HG02884 (cell line): ENCODE results near the gene FNDC3B.

Source experiments
- ATAC-seq: cut with Tn5 transposase; IDR thresholded peaks from one replicate; pipeline ENCODE4 v1.9.1; 2021; ENCODE audit warnings: mild to moderate bottlenecking, moderate library complexity; ENCODE audit not compliant: unreplicated experiment

Gene FNDC3B

DNA sequence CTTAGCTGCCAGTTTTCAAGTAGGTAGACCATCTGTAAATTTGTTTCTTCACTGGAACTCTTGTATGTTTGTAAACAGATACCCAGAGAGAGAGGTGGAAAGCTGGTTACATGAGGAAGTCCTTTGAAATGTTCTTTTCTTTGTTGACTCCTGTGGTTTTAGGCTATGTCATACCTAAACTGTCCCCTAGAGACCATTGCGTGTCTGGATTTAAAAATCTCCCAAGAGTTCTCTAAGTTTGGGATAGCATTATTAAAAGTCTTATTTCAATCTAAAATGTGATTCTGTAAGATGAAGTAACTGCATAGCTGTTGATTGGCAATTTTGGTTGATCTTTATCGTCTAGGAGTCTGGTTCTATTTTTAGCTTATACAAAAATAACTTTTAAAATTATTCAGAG, 281.7 kb downstream of the FNDC3B start:
- ATAC-seq: no peak

DNA sequence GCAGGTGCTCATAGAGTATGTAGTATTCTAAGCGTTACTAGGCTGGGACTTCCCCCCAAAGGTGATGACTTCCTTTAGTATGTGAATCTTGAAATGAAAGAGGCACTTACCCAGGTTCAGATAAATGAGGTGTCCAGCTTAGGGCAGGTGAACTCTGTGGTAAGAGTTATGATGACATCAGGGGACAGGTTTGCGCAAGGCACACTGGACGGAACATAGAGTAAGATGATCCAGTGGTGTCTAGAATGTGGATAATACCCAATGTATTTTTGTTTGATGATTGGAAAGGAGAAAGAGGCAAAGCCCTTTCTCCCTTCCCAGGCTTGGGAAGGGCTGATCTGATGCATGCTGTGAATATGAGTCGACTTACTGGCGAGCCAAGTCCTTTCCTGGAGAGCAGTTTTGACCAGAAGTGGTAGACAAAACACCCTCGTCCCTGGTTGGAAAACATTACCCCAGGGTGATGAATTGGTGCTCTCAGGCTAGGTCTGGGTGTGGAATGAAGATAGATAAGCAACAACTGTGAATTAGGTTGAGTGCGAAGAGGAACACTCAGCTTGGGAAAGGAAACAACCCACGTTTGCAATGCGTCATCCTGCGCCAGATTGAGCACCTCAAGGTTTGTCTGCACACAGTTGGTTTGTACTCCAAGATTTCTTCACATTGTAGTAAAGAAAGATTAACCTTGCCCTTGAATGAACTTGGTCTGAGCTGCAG, 284.7 kb downstream of the FNDC3B start:
- ATAC-seq: no peak

DNA sequence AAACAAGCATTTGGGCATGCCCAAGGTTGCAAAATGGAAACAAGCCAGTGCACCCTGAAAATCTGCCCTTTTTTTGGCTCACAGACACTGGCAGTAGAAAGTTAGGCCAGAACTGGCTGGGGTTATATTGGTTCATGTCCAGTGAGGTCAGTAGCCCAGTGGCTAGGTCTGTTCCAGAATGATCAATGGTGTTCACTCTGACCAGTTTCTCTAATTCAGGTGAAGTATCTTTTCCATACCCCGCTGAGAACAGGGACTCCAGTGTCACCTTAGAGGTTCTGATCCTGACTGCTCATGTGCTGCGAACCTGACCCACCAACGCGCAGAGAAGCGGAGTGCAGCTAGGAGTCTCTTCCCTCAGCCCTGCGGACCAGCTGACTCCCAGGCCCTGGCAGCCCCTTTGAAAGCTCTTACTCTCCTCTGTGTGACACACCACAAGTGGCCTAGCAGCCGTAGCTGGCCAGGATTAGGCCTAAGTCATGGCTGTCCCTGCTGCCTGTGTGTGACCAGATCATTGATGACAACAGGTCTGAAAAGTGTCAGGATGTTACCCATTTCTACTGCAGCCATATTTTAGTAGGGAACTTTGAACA, 285.3 kb downstream of the FNDC3B start:
- ATAC-seq: no peak

DNA sequence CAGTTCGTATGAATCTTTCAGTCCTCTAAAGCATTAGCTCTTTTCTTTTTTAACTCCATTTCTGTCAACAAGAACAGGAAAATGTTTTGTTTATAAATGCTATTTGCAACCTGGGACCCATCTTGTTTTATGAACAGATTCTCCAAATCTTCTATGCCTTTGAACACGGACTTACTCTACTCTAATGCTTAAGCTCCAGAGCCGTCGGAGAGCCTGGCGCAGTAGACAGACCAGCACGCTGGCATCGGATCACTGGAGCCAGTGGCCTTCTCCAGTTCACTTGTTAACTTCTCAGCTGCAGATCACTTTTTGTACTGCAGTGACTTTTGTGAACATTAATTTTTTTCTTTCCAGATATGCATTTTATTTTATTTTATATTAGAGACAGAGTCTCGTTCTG, 286.1 kb downstream of the FNDC3B start:
- no peak for ATAC-seq

DNA sequence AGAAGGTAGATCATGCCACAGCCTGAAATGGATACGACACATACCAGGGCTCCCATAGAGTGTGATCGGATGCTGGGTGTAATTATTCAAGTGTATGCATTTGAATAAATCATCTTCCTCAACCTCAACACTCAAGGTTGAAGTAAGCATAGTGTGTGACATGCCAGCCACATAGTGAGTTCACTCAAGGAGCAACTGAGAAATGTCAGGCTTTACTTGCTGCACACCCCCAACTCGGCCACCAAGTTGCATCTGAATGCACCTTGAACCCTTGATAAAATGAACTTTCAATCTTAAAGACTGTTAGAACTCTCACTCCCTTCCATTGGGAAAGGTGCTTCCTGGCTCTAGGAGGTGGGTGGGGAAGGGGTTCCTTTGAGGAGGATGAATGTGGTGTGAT, 287.6 kb downstream of the FNDC3B start:
- no peak for ATAC-seq

DNA sequence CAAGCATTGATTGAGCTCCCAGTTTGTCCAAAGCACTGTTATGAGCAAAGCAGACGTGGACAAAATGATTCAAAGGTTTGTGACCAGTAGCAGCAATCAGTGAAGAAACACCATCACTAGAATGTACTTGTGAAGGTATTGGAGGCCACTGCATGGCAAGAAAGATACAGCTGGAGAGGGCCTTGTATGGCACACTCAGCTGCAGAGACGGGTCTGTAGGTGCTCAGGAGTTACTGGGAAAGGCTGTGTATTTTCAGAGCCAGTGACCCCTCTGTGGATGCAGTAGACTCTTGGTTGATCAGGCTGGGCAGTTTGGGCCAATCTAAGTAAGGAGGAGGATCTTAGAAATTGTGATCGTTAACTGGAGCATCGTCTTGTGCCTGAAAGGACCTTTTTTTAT, 288.9 kb downstream of the FNDC3B start:
- no peak for ATAC-seq

DNA sequence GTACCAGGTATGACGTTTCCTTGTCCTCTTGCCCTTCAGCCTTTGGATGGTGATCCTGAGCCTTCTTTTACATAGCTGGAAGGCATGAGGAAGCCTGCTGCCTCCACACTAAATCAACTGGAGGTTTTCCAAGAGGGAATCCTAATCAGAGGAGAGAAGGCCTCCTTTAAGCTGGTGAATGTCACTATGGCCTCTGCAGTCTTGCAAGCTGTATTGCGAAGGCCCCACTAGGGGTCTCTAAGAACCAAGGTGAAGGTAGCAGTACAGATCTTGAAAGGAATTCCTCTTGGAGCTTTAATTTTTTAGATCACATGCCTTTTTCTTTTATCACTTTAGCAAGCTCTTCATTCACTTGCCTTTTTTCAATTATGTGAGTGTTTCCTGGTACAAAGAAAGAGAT, 289.7 kb downstream of the FNDC3B start:
- ATAC-seq: no peak

DNA sequence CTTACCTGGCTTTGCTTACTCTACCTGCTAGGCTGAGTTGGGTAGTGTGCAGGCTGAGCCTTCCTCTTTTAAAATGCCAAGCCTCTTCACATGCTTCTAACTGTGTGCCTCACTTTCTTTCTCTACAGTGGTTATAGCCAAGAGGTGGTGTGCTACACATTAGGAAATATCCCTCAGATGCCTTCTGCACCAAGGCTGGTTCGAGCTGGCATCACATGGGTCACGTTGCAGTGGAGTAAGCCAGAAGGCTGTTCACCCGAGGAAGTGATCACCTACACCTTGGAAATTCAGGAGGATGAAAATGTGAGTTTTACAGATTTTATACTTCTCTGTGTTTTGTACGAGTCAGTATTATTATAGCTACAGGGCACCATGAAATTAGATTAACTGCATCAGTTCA, 291.0 kb downstream of the FNDC3B start:
- no peak for ATAC-seq

DNA sequence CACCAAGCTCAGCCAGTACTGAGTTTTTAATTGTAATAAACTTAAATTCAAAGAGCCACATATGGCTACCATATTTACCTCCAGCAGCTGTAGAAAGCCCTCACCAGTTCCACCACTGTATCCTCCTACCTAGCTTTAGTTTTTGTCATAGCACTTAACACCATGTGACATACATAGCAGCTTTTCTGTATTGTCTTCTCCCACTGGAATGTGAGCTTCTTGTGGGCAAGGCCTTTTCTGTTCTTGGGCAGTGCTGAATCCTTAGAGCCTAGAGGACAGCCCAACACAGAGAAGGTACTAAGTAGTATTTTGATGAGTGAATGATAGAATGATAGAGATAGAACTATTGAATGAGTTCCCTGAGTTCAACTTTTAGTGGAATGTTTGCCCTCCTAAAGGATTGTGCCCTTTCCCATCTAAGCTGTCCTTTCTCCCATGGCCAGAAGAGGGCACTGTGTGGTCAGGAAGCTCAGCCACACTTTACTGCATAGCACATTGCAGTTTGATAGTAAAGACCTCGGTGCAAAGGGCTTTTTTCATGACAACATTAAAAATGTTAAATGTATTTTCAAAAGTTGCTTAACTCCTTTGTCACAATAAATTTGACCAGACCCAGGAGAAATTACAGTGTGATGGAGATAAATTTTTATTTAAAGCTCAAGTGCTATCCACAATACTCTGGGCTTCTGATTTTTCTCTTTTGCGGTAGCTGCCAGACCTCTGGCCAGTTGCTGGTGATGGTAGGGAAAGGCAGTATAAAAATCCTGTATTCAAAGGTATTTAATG, 293.1 kb downstream of the FNDC3B start:
- no peak for ATAC-seq

DNA sequence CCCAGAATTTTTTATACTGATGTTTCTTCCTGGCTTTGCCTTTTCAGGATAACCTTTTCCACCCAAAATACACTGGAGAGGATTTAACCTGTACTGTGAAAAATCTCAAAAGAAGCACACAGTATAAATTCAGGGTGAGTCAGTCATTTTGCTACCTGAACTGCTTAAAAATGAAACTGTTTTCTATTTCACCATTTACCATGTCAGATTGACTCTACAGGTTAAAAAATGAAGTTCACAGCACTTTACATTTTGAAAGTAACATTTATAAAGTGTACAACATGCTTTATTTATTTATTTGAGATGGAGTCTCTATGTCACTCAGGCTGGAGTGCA, 293.6 kb downstream of the FNDC3B start:
- no peak for ATAC-seq

DNA sequence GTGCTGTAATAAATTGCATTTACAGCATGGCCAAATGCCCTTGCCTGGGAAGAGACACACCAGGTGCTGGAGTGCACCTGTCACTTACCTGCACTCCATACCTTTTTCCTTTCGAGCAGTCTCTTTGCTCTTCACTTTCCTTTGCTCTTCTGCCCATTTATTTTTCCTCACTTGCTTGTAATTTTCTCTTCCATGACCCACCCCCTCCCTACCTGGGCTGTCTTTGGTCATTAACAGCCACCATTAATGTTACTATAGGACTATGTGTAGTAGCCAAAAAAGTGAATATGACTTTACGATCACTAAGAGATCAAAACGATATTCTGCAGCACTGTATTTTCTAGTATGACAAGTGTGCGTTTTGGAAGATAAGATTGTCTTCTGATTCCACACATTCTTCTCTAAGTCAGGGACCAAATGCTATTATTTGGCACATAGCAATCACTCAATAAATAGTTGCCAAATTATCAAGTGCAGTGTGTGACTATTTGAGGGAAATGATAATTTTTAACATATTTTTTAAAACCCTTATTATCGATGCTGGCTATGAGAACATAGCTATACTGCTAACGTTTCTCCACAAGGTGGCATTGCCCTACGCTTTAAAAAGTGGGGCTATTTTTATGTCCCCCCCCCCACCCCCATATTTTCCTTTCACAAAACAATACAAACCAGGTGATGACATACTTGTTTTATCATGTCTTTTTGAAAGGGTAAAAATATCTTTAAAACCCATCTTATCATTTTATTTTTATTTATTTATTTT, 294.5 kb downstream of the FNDC3B start:
- ATAC-seq: no peak

DNA sequence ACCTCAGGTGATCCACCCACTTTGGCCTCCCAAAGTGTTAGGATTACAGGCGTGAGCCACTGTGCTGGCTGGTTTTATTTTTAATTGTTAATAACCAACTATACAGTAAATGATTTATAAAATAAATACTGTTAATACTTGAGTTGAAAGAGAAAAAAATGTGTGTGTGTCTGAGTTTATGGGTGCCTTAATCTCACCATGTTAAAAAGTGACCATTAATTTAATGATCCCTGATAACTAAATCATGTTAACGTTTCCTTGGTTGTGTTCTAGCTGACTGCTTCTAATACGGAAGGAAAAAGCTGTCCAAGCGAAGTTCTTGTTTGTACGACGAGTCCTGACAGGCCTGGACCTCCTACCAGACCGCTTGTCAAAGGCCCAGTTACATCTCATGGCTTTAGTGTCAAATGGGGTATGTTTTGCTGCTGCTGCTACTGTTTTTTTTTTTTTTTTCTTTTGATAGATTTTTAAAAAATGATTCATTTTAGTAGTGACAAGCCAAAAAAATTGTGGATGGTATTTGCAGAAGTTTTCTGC, 295.4 kb downstream of the FNDC3B start:
- ATAC-seq: no peak

DNA sequence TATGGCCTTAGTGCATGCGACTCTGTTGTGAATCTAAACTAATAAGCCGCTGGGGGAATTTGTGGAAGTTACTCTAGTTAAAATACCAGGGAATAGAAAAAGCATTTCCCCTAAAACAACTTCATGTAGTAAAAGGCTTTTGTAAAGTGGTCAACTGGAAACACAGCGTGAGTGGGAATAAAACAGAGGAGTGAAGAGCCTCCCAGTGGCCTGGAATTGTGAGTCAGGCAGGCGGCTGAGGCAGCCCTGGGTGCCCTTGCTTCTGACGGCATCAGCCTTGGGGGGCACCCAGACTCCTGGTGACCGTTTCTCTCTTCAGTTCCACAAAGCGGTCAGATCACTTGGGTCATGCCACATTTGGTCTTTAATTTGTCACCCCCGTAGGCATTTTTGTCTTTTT, 300.5 kb downstream of the FNDC3B start:
- no peak for ATAC-seq

DNA sequence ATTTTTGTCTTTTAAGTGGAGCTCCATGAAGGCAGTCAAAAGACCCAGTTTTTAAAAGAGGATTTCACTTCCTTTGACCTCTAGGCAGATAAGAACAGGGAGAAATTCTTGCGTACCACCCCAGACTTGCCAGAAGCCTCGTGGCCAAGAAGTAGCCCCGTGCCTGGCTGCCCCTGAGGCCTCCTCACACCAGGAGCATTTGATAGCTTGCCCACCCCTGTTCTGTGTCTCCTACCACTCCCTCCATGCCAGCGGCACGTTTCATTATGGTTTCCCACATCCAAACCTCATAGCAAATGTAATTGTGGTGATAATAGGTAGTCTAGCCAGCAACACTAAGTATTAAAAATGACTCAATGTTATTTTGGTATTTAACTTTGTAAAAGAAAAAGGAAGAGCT, 301.2 kb downstream of the FNDC3B start:
- no peak for ATAC-seq

DNA sequence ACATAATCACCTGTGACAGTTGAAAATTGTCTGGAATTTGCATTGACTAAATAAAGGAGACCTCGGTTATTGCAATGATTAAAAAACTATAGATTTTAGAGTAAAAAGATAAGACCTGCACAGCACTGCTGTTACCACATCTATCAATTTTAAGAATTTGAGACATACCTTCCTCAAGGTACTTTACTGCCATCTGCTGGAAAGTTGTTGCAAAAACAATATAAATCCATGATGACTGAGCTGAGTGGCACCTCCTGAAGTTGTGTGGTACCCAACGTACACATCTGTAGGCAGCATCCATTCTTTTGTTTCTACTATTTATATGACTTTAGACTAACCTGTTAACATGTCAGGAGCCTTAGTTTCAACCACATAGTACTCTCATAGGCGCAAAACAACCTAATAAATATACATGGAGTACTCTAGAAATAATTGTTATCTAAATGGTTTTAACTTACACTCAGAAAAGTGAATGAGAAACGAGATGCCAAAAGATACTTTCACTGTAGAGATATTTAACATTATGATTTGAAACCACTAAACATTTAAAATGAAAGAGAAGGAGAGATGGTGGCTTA, 302.2 kb downstream of the FNDC3B start:
- peak; percentile 73 for ATAC-seq

DNA sequence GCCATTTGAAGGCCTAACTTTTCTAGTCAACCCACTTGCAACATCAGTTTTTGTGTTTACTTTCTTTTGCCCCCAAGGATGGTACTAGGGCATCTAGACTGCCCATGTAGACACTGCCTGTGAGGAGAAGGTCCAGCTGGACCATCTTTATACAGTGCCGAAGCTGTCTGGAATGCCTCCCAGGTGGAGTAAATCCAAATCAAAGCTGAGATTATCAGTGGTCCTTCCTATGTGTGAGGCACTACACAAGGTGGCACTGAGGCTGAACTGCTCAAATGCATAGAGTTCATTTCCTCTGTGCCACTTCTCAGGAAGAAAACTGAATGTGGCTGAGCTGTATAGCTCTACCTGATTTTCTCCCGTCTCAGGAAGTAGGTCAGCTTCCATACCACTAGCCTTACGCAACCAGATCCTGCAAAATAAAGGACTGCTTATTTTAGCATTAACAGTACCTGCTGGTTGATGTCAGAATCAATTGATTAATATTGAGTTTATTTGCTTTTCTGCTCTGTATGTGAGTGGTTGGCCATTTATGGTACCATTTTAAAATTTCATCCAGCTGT, 302.8 kb downstream of the FNDC3B start:
- ATAC-seq: no peak

DNA sequence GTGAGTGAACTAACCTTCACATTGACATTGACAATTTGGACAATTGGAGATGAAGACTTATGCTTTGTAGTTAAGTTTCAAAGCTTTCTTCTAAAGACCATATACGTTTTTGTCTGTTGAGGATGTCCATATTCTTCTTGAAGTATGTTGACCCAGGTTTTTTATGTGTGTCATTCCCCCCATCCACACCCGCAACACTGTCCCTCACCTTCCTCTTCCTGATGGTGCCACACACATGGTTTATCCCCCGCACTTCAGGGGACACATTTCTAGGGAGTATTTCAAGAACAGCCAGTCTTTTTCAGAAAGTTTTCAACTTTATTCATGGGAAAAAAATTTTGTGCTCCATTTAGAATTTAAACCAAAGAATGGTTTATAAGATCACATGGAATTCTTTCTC, 303.7 kb downstream of the FNDC3B start:
- ATAC-seq: no peak

DNA sequence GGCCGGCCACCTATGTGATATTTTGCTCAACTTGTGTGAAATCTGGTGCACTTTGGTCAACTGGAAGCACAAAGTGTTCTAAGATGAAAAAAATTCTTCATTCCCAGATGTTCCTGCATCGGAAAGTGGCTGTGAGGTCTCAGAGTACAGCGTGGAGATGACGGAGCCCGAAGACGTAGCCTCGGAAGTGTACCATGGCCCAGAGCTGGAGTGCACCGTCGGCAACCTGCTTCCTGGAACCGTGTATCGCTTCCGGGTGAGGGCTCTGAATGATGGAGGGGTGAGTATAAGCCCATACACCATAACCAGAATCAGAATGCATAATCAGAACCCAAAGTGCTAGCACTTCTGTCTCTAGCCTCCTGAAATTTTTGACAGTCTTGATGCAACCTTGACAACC, 304.6 kb downstream of the FNDC3B start:
- no peak for ATAC-seq

DNA sequence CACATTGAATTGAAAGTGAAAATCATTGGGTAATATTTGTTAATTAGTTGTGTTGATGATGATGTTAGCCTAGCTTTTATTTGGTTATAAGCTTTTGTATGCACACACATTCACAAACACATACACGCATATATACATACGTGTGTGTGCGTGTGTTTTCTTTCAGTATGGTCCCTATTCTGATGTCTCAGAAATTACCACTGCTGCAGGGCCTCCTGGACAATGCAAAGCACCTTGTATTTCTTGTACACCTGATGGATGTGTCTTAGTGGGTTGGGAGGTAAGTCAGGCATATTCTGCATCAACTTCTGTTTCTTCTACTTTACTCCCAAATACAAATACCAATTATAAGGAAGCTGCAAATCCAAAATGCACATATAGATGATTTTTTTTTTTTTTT, 306.8 kb downstream of the FNDC3B start:
- no peak for ATAC-seq

DNA sequence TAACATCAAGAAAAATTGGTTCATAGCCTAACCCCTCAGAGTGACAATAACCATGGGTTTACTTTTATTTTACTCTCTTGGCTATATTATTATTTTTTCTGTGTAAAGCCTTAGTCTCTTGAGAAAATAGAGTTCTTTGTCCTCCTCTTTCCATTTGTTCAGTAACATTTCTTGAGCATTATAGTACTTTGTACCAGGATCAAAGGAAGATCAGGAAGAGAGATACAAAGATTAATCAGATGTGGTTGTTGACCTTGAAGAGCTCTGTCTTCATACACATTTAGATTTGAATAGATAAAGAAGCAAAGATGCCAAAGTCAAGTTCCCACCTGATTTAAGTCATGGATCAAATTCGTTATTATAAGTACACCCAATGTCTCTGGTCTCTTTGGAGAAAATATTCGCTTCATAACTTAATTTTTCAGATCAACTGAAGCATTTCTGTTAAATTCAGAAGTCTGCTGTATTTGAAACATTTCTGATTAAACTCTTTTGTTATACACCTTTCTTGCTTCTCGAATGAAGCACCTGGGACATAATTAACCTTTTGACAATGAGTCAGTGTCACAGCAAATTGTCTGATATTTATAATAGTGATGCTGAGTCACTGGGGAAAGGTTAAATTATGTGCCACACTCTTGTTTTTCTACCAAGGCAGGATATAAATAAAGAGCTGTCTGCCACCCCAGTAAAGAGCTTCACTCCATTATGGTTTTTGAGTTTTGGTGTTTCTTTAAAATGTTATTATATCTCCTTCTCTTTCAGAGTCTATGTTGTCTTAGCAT, 308.7 kb downstream of the FNDC3B start:
- ATAC-seq: no peak
